ENCODE results near the gene MS4A15.
"Not testable (repeated sequence)": the region's sequence is repeated elsewhere in the genome, so short reads cannot be mapped to it uniquely, and the experiment has no call there.

Gene MS4A15

DNA sequence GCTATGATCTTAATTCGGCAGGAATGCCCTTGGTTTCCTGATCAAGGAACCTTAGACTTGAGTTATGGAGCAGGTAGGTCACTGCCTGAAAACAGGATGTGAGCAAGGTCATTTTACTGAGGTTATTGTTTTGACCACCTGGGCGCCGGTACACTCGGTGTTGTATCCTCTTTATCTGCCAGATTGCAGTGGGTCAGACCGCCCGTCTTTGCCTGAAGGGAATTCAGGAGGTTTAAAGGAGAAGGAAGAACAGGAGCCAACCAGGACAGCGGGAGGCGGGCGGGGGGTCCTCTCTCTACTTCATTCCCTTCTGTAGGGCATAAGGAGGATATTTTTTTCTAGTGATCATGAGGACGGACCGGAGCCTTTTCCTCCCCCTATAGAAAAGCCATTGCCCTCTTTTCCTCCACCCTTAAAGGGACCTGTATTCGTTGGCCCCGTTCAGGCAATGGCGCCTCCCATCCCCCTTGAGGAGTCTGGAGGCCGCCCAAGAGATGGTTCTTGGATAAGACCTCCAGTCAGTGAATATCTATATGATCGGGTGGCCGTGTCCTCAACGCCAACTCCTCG, 649 bp downstream of the MS4A15 start:
- no peak for DNase-seq

DNA sequence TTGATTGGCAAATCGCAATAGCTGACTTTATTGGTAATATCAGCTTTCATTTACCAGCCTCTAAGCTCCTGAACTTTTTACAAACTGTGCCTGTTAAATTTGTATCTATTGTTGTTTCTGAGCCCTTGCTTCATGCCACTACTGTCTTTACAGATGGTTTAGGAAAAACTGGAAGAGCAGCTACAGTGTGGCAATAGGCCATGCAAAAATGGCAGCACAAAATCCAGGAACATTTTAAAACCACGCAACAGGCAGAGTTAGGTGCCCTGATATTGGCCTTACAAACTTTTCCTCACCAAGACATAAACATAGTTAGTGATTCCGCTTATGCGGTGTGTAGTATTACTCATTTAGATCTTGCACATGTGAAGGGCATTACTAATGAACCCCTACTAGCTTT, 2.0 kb downstream of the MS4A15 start:
- DNase-seq = not testable (repeated sequence)

DNA sequence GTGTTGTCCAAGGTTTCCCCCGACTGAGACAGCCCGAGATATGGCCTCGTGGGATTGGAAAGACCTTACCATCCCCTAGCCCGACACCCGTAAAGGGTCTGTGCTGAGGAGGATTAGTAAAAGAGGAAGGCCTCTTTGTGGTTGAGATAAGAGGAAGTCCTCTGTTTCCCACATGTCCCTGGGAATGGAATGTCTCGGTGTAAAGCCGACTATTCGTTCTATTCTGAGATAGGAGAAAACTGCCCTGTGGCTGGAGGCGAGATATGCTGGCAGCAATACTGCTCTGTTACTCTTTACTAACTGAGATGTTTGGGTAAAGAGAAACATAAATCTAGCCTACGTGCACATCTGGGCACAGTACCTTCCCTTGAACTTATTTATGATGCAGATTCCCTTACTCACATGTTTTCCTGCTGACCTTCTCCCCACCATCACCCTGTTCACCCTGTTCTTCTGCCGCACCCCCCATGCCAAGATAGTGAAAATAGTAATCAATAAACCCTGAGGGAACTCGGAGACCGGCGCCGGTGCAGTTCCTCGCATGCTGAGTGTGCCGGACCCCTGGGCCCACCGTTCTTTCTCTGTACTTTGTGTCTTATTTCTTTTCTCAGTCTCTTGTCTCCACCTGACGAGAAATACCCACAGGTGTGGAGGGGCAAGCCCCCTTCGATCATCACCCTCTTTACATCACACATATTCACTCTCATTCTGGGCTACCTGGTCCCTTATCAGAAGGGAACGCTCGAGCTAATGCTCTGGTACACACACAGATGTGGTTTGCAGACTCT, 3.0 kb downstream of the MS4A15 start:
- DNase-seq = not testable (repeated sequence)

DNA sequence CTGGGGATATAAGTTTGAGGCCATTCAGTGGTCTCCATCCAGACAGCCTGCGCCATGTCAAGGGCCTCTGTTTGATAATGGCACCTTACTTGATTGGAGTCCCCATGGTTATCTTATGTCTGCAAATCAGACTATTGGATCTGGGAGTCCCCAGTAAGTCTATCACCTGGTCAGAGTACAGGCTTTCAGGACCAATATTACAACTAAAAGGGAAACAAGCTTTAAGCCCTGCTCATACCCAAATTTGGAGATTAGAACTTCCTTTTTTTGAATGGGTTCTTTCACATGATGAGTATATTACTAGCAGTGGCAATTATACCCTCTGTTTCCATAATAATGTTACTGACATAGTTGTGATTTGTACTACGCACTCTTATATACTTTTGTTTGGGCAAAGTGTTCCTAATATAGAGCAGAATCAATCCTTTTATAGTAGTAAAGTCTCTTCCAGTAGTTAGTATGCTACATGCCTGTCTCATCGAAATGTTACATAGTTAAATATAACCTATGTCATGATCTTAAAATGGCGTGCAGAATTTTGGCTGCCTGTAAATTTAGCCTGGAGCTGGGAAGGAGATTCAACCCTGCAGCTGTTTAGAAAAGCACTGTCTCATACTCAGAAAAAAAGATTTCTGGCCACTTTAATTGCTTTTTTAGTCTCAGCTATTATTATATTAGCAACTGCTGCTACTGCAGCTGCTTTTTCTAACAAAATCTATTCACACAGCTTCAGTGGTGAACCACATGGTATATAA, 4.9 kb downstream of the MS4A15 start:
- DNase-seq = no peak

DNA sequence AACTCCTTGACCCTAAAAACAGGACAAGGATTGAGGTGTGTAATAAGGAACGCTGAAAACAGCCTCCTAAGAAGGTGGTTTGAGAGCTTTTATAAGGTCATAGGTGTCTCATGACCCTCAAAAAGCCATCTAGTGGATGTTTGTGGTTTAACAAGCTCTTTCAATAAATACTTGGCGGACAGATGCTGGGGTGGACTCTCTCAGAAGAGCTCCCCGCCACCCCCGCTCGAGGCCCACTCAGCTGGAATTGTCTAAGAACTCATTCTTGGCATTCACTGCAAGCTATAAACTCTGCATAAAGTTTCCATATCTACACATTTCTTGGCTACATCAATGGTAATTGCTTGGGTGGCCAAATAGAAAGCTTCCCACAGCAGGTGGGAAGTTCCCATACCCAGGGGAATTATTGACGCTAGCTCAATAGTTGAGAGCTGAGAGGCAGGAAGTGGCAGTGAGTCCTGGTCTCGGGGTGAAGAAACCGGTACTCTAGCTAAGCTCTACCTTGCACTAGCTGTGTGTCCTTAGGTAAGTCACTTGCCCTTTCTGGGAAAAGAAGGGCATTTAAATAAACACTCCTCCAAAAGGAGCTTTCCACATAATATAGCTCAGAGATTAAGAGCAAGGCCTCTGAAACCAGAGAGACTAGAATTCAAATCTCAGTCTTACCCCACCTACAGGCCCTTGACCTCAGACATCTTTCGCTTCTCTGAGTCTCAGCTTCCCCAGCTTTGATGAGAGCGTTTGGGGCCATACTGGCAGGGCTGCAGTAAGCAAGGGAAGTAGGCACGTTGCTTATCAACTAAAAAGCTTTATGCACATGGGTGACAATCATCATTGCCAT, 6.4 kb downstream of the MS4A15 start:
- DNase-seq = no peak

DNA sequence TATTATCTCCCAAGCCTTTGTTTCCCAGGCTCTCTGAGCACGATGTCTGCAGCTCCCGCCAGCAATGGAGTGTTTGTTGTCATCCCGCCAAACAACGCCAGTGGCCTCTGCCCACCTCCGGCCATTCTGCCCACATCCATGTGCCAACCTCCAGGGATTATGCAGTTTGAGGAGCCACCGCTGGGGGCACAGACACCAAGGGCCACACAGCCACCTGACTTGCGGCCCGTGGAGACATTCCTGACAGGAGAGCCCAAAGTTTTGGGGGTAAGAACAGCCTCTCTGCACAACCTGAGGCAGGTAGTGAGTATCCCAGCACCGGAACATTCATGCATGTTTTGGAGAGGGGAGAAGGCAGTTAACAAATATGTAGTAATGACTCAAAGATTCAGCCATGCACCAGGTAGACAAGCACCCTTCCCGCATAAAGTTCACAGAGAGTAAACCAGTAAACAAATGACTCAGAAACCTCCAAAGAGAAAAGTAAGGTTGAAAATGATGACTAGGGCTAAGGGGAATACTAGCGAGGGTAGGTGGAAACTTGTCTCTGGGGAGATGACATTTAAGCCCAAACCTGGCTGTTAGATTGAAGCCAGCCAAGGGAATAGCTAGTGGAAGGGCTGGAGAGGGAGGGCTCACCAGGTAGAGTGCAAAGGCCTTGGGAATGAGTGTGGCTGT, 7.2 kb downstream of the MS4A15 start:
- no peak for DNase-seq

DNA sequence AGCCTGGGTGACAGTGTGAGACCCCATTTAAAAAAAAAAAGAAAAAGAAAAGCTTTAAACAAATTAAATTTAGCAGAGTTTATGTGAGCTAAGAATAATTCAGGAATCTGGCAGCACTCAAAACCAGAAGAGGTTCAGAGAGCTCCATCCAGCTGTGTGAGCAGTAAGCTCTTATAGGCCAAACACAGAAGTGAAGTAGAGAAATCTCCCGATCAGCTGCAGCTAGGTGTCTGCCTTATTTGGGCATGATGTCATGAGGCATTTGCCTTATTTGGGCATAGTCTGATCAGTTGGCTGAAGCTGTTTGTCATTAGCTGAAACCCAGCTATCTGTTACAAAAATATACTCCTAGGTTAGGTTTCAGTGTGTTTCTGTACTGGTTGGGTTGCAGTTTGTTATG, 8.2 kb downstream of the MS4A15 start:
- no peak for DNase-seq

DNA sequence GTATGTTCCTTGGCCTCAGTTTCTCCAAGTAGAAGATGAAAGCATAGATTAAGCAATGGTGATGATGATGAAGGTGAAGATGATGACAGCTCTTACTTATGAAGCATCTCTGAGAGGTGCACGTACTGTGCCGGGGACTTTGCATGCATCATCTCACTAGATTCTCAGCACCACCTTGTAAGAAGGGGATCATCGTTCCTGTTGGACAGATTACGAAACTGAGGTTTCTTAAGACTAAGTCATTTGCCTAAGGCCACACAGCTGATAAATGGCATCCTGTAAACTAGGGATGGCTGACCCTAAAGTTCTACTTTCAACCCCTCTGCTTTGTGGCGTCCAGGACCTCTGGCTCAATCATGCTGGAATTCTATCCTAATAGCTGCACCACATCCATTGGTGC, 8.7 kb downstream of the MS4A15 start:
- DNase-seq = no peak

DNA sequence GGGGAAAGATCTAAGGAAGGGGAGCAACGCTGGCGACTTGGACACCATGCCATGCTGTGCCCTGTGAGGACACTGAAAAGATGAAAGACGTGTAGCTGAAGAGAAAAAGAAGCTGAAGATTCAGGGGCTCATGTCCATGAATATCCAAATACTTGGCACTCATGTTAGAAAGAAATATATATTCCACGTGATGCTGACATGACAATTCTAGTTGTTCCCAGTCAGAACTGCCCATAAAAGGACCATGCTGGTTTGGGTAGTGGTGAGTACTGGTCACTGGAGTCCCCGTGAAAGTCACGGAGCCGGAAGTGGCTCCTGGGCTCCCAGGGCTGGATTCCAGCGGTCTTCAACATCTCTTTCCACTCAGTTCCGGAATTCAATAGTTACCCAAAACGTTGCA, 9.9 kb downstream of the MS4A15 start:
- no peak for DNase-seq

DNA sequence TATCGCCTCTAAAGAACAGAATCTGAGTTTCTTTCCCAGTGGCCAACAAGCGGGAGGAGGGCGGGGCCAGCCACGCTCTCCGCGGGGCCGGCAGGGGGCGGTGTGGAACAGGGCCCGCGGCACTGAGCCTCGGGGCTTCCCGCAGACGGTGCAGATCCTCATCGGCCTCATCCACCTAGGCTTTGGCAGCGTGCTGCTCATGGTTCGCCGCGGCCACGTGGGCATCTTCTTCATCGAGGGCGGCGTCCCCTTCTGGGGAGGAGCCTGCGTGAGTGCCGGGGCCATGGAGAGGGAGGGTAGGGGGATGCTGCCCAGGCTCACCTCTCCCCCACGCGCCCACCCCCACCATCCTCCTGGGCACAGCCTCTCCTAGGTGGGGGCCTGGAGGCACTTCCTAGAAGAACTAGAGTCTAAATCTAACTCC, 10.7 kb downstream of the MS4A15 start:
- no peak for DNase-seq

DNA sequence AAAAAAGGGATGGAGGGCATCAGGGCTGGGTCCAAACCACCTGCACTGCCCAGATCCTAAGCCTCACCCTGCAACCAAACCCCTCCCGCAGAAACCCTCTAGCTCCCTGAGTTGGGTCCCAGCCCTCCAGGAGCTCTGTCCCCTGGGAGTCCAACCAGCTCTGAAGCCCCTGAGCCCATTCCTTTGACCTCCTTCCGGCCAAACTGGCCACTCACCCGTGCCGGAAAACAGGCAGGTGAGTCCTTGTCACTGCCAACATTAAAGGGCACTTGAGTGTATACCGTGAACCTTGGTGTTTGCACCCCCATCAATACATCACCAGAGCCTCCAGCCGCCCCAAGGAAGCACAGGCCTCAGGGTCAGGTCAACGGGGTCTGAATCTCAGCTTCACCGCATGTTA, 11.5 kb downstream of the MS4A15 start:
- no peak for DNase-seq

DNA sequence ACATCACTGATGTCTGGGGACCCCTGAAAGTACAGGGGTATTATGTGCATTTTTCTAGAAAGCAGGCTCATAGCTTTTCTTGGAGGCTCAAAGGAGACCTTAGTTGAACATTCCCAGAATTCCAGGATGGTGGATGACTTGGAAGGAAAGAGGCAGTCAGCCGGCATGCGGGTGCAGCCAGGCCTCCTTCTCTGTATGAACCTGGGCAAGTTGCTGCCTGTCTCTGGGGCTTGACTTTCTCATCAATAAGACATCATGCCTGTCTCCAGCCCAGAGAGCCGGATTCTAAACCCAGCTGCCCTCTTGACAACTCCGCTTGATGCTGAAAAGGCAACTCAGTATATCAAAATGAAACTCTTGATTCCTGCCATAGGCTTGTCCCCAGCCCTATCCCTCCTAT, 12.6 kb downstream of the MS4A15 start:
- no peak for DNase-seq

DNA sequence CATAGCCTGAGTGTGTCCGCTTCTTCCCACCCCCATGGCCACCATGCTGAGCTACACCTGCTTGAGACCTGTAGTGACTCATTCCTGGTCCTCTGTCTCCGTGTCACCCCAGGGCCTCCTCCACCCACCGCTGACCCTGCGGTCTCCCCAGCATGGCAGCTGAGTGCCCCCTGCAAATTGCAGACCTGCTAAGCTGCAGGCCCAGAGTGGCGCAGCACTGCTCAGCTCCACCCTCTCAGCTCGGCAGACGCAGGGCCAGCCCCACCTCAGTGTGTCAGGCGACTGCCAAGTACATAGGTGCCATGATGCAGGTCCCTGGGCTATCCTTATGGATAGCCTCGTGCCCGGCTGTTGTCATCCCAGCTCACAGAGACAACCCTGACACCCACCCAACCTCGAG, 13.1 kb downstream of the MS4A15 start:
- no peak for DNase-seq

DNA sequence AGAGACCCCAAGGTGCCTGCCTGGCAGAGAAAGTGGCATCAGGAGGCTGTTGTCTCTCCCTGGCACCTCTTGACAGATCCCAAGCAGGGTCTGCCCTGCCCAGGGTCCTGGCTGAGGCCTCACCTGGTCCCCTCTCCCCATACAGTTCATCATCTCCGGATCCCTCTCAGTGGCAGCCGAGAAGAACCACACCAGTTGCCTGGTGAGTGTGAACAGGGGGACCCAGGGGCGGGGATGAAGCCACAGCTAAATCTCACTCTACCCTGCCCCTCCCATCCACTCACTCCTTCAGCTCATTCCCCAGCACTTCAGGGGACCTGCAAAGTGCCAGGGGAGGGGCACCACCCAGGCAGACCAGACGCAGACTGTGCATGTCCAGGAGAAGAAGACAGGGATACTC, 14.5 kb downstream of the MS4A15 start:
- no peak for DNase-seq

DNA sequence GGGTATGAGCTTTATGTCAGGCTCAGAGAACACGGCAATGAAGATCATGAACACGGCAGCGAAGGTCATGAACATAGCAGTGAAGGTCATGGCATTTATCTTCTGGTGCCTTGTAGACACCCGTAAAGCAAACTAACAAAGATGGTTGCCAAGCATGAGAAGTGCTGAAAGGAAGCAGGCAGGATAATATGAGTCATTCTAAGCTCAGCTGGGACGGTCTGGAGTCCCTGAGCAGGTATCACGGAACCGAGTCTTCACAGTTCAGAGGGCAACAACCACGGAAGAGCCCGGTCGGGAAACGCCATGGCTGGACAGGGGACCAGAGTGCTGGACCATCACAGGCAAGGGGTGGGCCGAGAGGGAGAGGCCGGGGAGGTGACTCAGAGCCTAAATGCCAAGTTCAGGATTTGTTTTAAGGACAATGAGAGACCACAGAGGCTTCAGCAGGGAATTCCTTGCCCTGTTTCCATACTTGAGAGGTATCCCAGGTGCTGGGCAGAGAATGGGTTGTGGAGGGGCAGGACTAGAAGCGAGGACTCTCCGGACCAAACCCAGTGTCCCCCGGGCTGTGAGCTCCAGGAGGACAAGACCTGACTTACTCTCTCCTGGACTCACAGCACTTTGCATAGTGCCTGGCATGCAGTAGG, 15.3 kb downstream of the MS4A15 start:
- no peak for DNase-seq

DNA sequence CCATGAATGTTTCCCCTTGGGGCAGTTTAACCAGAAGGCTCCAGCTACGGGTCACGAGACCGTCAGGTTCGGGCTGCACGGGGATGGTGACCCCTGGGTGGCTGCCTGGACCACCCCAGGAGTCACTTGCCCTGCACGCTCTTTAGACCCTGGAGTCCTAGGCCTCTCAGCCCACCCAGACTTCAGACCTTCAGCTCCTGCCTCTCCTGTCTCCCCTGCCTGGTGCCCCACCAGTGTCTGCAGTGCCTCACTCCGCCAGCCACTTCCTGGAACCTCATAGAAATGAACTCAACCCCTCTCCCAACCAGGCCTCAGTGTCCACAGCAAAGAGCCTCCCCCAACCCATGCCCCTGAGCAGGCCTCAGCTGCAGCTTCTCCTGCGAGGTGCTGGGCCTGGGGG, 16.0 kb downstream of the MS4A15 start:
- DNase-seq = no peak

DNA sequence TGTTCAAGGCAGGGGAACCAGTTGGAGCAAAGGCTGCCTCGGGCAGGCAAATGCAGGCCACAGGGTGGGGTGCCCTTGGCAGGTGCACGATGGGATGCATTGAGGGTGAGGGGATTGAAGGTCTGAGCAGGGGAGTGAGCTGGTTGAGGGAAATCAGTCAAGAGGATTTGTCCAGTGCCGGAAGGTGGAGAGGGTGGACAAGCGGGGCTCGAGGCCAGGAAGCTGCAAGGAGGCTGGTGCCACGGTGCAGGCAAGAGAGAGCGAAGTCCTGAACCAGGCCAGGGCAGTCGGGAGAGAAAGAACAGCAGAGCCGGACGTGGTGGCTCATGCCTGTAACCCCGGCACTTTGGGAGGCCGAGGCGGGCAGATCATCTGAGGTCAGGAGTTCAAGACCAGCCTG, 18.1 kb downstream of the MS4A15 start:
- no peak for DNase-seq

DNA sequence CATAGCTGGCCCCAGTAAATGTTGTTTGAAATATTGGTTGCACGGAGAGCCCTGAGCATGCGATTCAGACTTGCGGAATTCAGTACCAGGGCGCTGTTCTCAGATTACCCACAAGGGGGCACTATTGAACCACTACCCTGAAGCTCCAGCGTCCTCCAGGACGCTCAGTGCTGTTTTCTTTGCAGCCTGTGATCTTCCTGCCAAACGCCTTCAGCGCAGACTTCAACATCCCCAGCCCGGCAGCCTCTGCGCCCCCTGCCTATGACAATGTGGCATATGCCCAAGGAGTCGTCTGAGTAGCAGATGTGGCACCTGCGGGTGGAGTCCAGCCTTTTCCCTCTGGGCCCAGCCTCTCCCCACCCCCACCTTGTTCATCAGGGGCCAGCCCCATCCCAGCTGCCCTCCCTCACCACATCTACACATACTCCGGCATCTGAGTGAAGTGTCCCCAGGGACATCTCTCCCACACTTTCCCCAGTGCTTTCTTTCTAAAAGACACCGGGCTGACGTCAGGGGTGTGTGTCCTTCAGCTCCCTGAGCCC, 18.8 kb downstream of the MS4A15 start:
- peak; percentile 94 for DNase-seq

DNA sequence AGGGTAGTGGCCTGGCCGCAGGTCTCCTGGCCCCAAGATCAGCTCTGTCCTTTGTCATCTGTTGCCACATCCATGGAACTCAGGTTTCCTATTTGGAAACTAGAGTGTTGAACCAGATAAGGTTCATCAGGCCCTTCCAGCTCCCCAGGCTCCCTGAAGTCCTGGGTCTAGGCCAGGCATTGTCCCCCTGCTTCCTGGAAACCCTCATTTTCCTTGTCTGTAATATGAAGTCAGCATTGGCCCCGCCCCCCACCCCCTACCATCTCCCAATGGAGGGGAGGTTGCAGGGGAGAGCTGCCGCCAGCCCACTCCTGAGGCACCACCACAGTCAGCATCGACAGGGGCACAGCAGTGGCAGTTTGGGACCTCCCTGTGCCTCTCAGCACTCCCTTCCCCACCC, 19.5 kb downstream of the MS4A15 start:
- DNase-seq = no peak

DNA sequence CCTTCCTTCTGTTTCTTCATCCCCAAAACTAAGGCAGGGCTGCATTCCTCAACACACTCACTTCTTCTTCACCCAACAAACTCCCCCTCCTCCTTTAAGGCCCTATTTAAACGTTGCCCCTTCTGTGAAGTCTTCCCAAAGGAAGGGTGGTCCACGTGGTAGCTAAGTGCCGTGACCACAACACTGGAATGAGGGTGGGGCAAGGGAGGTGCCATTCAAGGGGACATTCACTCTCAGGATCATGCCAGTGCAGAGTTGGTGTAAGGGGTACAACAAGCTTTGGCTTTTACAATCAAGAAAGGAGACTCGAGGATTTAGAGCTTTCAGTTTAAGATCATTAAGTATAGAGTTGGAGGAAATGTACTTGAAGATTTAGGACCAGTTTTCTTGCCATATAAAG, 20.4 kb downstream of the MS4A15 start:
- DNase-seq = no peak

DNA sequence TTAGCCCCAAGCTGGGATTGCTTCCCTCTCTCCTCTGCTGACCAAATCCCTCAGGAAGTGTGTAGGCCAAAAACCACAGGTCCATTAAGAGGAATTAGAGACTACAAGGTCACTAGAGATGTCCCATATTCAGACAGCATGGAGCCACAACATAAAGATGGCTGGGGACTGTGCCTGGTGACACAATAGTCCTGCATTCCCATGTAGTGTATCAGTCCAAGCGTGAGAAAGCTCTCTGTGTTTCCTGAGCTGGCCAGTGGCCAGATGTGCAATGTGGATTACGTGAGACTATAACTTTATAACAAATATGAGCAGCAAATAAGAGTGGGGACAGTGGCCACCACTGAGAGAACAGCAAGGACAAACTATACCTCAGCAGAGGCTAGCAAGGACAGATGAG, 20.9 kb downstream of the MS4A15 start:
- no peak for DNase-seq

DNA sequence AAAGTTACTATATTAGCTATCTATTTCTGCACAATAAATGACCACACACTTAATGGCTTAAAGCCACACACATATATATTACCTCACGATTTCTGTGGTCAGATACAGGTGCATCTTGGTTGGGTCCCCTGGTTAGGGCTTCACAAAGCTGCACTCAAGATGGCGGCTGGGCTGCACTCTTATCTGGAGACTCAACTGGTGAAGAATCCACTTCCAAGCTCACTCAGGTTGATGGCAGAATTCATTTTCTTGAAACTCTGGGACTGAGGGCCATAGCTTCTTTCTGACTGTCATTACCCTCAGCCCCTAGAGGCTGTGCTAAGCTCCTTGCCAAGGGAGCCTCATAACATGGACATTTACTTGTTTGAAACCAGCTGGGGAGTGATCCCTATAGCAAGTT, 23.4 kb downstream of the MS4A15 start:
- DNase-seq = no peak
